HCT116 (cell line): ENCODE data around the gene NCR3LG1. TPM values are rescaled to one million over a fixed set of nuclear protein-coding genes. Genes with fewer than 3 reads are reported as not detected.

Experiments used
- ATAC-seq: fragments of 200-7000 bp; cut with Tn5 transposase; 2 replicates; pipeline ENCODE4 v1.9.1; 2020; ENCODE audit warnings: mild to moderate bottlenecking, moderate library complexity
- BruUV-seq: library from RNA; stranded (reverse); fragments of 400-500 nt; replicated peaks from 2 replicates; lab custom pipeline; 2021; lab: Mats Ljungman, UMichigan
- CTCF ChIA-PET: fragments of 300-600 bp; sonication (Branson Sonifier 250); formaldehyde crosslinking; loops from one replicate; lab custom pipeline; 2021; ENCODE audit warnings: antibody characterized with exemption; lab: Charles Lee
- POLR2A ChIA-PET: fragments of 300-600, 350-600 bp; sonication (Branson Sonifier 250); formaldehyde crosslinking; loops from one replicate; lab custom pipeline; 2021; ENCODE audit warnings: antibody characterized with exemption; lab: Charles Lee
- RAD21 ChIA-PET, 2 experiments: fragments of 300-600 bp; sonication (Branson Sonifier 250); formaldehyde crosslinking; loops; one replicate each; lab custom pipeline; 2023; ENCODE audit warnings: low total read pairs in 2 of 2; ENCODE audit not compliant: uncharacterized antibody in 2 of 2, unreplicated experiment in 2 of 2, low non-redundant PET in 1 of 2; lab: Charles Lee
- DNase-seq: peaks from one replicate; pipeline ENCODE4 v3.0.0-alpha.2; 2010; ENCODE audit warnings: low read depth, low spot score
- H2AFZ ChIP-seq: fragments of 200-600 bp; shearing (Covaris generic), sonication (generic); 2 replicates; pipeline ENCODE4 v1.6.1; 2017; ENCODE audit warnings: low read depth, mixed run types, mixed read lengths, antibody characterized with exemption, low read length; ENCODE audit not compliant: poor library complexity, severe bottlenecking
- H3K27ac ChIP-seq: 2 replicates; pipeline ENCODE4 v1.5.1; 2012; ENCODE audit warnings: low read depth, low read length
- H3K27me3 ChIP-seq: fragments of 200-600 bp; sonication (generic); 2 replicates; pipeline ENCODE4 v1.6.1; 2016; ENCODE audit warnings: mixed run types, low read length, mixed read lengths; ENCODE audit not compliant: insufficient read depth
- H3K36me3 ChIP-seq, 2 experiments: fragments of 200-500 bp in 1 of 2; fragments of 200-600 bp in 1 of 2; sonication (Bioruptor generic) in 1 of 2; sonication (generic) in 1 of 2; 2 replicates each; pipeline versions ENCODE4 v1.5.1 to v1.6.1; 2014 to 2016; ENCODE audit warnings: low read length in 2 of 2, inconsistent platforms in 1 of 2, mixed read lengths in 1 of 2, mixed run types in 1 of 2; ENCODE audit not compliant: insufficient read depth in 2 of 2, control insufficient read depth in 1 of 2
- H3K4me1 ChIP-seq, 2 experiments: fragments of 200-600 bp in 1 of 2; sonication (generic) in 1 of 2; 2 replicates each; pipeline versions ENCODE4 v1.5.1 to v1.6.1; 2012 to 2017; ENCODE audit warnings: low read length in 2 of 2, inconsistent platforms in 1 of 2, mild to moderate bottlenecking in 1 of 2, mixed read lengths in 1 of 2, mixed run types in 1 of 2, moderate library complexity in 1 of 2; ENCODE audit not compliant: insufficient read depth in 2 of 2, control insufficient read depth in 1 of 2
- H3K4me2 ChIP-seq: fragments of 200-600 bp; sonication (generic); 2 replicates; pipeline ENCODE4 v1.6.1; 2017; ENCODE audit warnings: mixed run types, low read length, mixed read lengths
- H3K4me3 ChIP-seq, 2 experiments: fragments of 200-600 bp in 1 of 2; sonication (generic) in 1 of 2; replicated peaks in 1 of 2; 2 replicates each; pipeline ENCODE4 v1.5.1; 2011 to 2016; ENCODE audit warnings: low read length in 2 of 2, control low read depth in 1 of 2, low read depth in 1 of 2, mild to moderate bottlenecking in 1 of 2, mixed read lengths in 1 of 2, mixed run types in 1 of 2
- H3K79me2 ChIP-seq: fragments of 200-600 bp; sonication (generic); 2 replicates; pipeline ENCODE4 v1.6.1; 2017; ENCODE audit warnings: mild to moderate bottlenecking, mixed run types, low read length, moderate library complexity, mixed read lengths; ENCODE audit not compliant: insufficient read depth
- H3K9ac ChIP-seq: fragments of 200-600 bp; sonication (generic); 2 replicates; pipeline ENCODE4 v1.6.1; 2016; ENCODE audit warnings: low read length, mixed read lengths
- H3K9me2 ChIP-seq: fragments of 200-600 bp; sonication (generic), shearing (Covaris generic); 2 replicates; pipeline ENCODE4 v1.6.1; 2017; ENCODE audit warnings: mixed run types, mild to moderate bottlenecking, moderate library complexity; ENCODE audit not compliant: insufficient read depth
- H3K9me3 ChIP-seq, 2 experiments: fragments of 200-500 bp in 1 of 2; fragments of 200-600 bp in 1 of 2; sonication (Bioruptor generic) in 1 of 2; sonication (generic) in 1 of 2; 2 replicates each; pipeline ENCODE4 v1.6.1; 2014 to 2017; ENCODE audit warnings: low read length in 2 of 2, mixed read lengths in 2 of 2, inconsistent platforms in 1 of 2, low read depth in 1 of 2, mild to moderate bottlenecking in 1 of 2, mixed run types in 1 of 2, moderate library complexity in 1 of 2; ENCODE audit not compliant: control insufficient read depth in 1 of 2, insufficient read depth in 1 of 2
- H4K20me1 ChIP-seq: fragments of 200-600 bp; sonication (generic), shearing (Covaris generic); 2 replicates; pipeline ENCODE4 v1.6.1; 2017; ENCODE audit warnings: mixed run types, mild to moderate bottlenecking, moderate library complexity; ENCODE audit not compliant: insufficient read depth
- CBX3 ChIP-seq: IDR thresholded peaks from 2 replicates; pipeline ENCODE4 v1.6.1; 2012; ENCODE audit warnings: low read depth
- CEBPB ChIP-seq: IDR thresholded peaks from 2 replicates; pipeline ENCODE4 v1.6.1; 2012; ENCODE audit warnings: low read depth
- CTCF ChIP-seq, 3 experiments: fragments of 200-600 bp in 1 of 3; sonication (generic) in 1 of 3; IDR thresholded peaks in 2 of 3; conservative IDR thresholded peaks in 1 of 3; 2 replicates each; pipeline ENCODE4 v1.5.1; 2012 to 2017; ENCODE audit warnings: low read depth in 2 of 3, low read length in 2 of 3, antibody characterized with exemption in 1 of 3, borderline replicate concordance in 1 of 3, control low read depth in 1 of 3, mild to moderate bottlenecking in 1 of 3, mixed read lengths in 1 of 3, mixed run types in 1 of 3, moderate library complexity in 1 of 3; ENCODE audit not compliant: insufficient read depth in 1 of 3
- EGR1 ChIP-seq: IDR thresholded peaks from 2 replicates; pipeline ENCODE4 v1.6.1; 2012; ENCODE audit warnings: low read depth
- ELF1 ChIP-seq: IDR thresholded peaks from 2 replicates; pipeline ENCODE4 v1.6.1; 2012; ENCODE audit warnings: low read depth, borderline replicate concordance
- EZH2 ChIP-seq: fragments of 200-600 bp; sonication (generic); IDR thresholded peaks from 2 replicates; pipeline ENCODE4 v1.6.1; 2017; ENCODE audit warnings: antibody characterized with exemption, mixed run types
- FOSL1 ChIP-seq: IDR thresholded peaks from 2 replicates; pipeline ENCODE4 v1.6.1; 2012; ENCODE audit warnings: low read depth
- JUND ChIP-seq: IDR thresholded peaks from 2 replicates; pipeline ENCODE4 v1.6.1; 2012
- MAX ChIP-seq: IDR thresholded peaks from 2 replicates; pipeline ENCODE4 v1.6.1; 2012
- POLR2A ChIP-seq: IDR thresholded peaks from 2 replicates; pipeline ENCODE4 v1.7.0; 2011; ENCODE audit warnings: borderline replicate concordance; ENCODE audit not compliant: insufficient read depth, insufficient read length; ENCODE audit errors: extremely low read depth
- RAD21 ChIP-seq: IDR thresholded peaks from 2 replicates; pipeline ENCODE4 v1.6.1; 2012; ENCODE audit warnings: low read depth, mild to moderate bottlenecking
- REST ChIP-seq: IDR thresholded peaks from 2 replicates; pipeline ENCODE4 v1.6.1; 2012; ENCODE audit warnings: low read depth
- SIN3A ChIP-seq: IDR thresholded peaks from 2 replicates; pipeline ENCODE4 v1.6.1; 2012; ENCODE audit warnings: low read depth
- SP1 ChIP-seq: IDR thresholded peaks from 2 replicates; pipeline ENCODE4 v1.6.1; 2012; ENCODE audit warnings: low read depth
- SRF ChIP-seq: IDR thresholded peaks from 2 replicates; pipeline ENCODE4 v1.6.1; 2012; ENCODE audit warnings: low read depth
- TCF7L2 ChIP-seq: IDR thresholded peaks from 2 replicates; pipeline ENCODE4 v1.7.0; 2011; ENCODE audit warnings: borderline replicate concordance, inconsistent platforms; ENCODE audit not compliant: insufficient read depth, insufficient read length; ENCODE audit errors: extremely low read depth
- YY1 ChIP-seq: IDR thresholded peaks from 2 replicates; pipeline ENCODE4 v1.6.1; 2011; ENCODE audit warnings: low read length, low read depth, moderate library complexity, mild to moderate bottlenecking; ENCODE audit not compliant: insufficient replicate concordance; ENCODE audit errors: extremely low read depth
- ZBTB33 ChIP-seq: IDR thresholded peaks from 2 replicates; pipeline ENCODE4 v1.6.1; 2011; ENCODE audit warnings: mild to moderate bottlenecking, low read length, moderate library complexity; ENCODE audit not compliant: insufficient replicate concordance; ENCODE audit errors: extremely low read depth
- ZNF274 ChIP-seq: fragments of 200-500 bp; sonication (Bioruptor generic); IDR thresholded peaks from 2 replicates; pipeline ENCODE4 v1.6.1; 2014; ENCODE audit warnings: mild to moderate bottlenecking, low read depth, low read length, inconsistent platforms
- intact Hi-C: fragments of 100-400 bp; cut with micrococcal nuclease; formaldehyde crosslinking; loops from 2 replicates; pipeline ENCODE4 v1.10.0; 2022
- total RNA-seq: library from RNA; stranded (reverse); gene quantifications from one replicate; pipeline ENCODE4 v1.2.1, GENCODE V29; 2021; ENCODE audit not compliant: unreplicated experiment

NCR3LG1 gene
- total RNA-seq, 1 experiment from 2014 or later, result 1.5 TPM

- no peak overlapping the region for H3K9ac ChIP-seq
- H3K36me3 ChIP-seq, result peaks cover 0 to 11% of the 10 kb centered on the region in 2 experiments; a peak in 2 of 4 replicates
- peaks cover 0 to 2% of the 10 kb centered on the region in 2 experiments; a peak in 1 of 4 replicates for H3K4me1 ChIP-seq
- no peaks in the 10 kb centered on the region for H3K27me3 ChIP-seq
- POLR2A ChIA-PET, result no interaction called here
- no peak for TF ChIP-seq JUND
- TF ChIP-seq EGR1, result no peak
- TF ChIP-seq CEBPB, result no peak
- TF ChIP-seq ZNF274, result no peak
- no peak for TF ChIP-seq SIN3A
- TF ChIP-seq SRF, result no peak
- no peak for TF ChIP-seq SP1
- no peak for TF ChIP-seq EZH2
- no peak for TF ChIP-seq POLR2A
- TF ChIP-seq ELF1, result no peak
- TF ChIP-seq MAX, result no peak
- TF ChIP-seq TCF7L2, result no peak
- no peak for TF ChIP-seq FOSL1
- TF ChIP-seq RAD21, result no peak
- TF ChIP-seq YY1, result no peak
- TF ChIP-seq CTCF (IDR thresholded peaks at IDR 0.05 in 2 of 3, conservative IDR thresholded peaks at IDR 0.05 in 1 of 3; ENCODE audit: borderline replicate concordance in 1 of 3, insufficient read depth in 1 of 3, low read depth in 2 of 3, low read length in 2 of 3), result no peak
- no peak for TF ChIP-seq REST
- no peak for TF ChIP-seq CBX3
- TF ChIP-seq ZBTB33, result no peak
- TF ChIP-seq, all 23 proteins: peak for 0
- CTCF ChIA-PET, result no interaction called here
- H3K4me2 ChIP-seq, result no peak overlapping the region
- no peaks in the 10 kb centered on the region for H3K79me2 ChIP-seq
- no peak overlapping the region for H3K27ac ChIP-seq
- no peaks in the 10 kb centered on the region for H3K9me2 ChIP-seq
- RAD21 ChIA-PET, result no interaction called here
- BruUV-seq, result no TSS peak
- ATAC-seq (no peak), DNase-seq (no peak)
- no peaks in the 10 kb centered on the region for H4K20me1 ChIP-seq
- H3K9me3 ChIP-seq, result no peaks in the 10 kb centered on the region
- intact Hi-C loops, result no loop called here
- no peak overlapping the region for H3K4me3 ChIP-seq
- H2AFZ ChIP-seq, result no peak overlapping the region
These were observed 38.0 kb upstream of the NCR3LG1 start for GRCh38 chr11:17313349-17314231.
